ENCODE results near the gene ABCA6.
"Not testable (repeated sequence)": the region's sequence is repeated elsewhere in the genome, so short reads cannot be mapped to it uniquely, and the experiment has no call there.

DNA sequence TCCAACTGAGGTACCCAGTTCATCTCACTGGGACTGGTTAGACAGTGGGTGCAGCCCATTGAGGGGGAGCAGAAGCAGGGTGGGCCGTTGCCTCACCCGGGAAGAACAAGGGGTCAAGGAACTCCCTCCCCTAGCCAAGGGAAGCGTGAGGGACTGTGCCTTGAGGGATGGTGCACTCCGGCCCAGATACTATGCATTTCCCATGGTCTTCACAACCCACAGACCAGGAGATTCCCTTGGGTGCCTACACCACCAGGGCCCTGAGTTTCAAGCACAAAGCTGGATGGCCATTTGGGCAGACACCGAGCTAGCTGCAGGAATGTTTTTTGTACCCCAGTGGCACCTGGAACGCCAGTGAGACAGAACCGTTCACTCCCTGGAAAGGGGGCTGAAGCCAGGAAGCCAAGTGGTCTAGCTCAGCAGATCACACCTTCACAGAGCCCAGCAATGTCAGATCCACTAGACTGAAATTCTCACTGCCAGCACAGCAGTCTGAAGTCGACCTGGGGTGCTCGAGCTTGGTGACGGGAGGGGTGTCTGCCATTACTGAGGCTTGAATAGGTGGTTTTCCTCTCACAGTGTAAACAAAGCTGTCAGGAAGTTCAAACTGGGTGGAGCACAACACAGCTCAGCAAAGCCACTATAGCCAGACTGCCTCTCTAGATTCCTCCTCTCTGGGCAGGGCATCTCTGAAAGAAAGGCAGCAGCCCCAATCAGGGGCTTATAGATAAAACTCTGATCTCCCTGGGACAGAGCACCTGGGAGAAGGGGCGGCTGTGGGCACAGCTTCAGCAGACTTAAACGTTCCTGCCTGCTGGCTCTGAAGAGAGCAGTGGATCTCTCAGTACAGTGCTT is 71.1 kb downstream of the ABCA6 start:
- not testable (repeated sequence) for TF ChIP-seq EZH2 (IDR thresholded peaks at IDR 0.05; ENCODE audit: low read length)
- TF ChIP-seq, protein P1, sequence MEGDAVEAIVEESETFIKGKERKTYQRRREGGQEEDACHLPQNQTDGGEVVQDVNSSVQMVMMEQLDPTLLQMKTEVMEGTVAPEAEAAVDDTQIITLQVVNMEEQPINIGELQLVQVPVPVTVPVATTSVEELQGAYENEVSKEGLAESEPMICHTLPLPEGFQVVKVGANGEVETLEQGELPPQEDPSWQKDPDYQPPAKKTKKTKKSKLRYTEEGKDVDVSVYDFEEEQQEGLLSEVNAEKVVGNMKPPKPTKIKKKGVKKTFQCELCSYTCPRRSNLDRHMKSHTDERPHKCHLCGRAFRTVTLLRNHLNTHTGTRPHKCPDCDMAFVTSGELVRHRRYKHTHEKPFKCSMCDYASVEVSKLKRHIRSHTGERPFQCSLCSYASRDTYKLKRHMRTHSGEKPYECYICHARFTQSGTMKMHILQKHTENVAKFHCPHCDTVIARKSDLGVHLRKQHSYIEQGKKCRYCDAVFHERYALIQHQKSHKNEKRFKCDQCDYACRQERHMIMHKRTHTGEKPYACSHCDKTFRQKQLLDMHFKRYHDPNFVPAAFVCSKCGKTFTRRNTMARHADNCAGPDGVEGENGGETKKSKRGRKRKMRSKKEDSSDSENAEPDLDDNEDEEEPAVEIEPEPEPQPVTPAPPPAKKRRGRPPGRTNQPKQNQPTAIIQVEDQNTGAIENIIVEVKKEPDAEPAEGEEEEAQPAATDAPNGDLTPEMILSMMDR (optimal IDR thresholded peaks at IDR 0.05 in 1 of 3, IDR thresholded peaks at IDR 0.05 in 1 of 3, conservative IDR thresholded peaks at IDR 0.05 in 1 of 3; ENCODE audit: extremely low read depth in 1 of 3, insufficient read depth in 2 of 3, low read length in 3 of 3) = not testable (repeated sequence)

All from keratinocyte (primary cell).